PC-3 (cell line): ENCODE measurements around the gene DUSP21. TPM values are rescaled to one million over a fixed set of nuclear protein-coding genes. Genes with fewer than 3 reads are reported as not detected.
"Not testable (repeated sequence)": the region's sequence is repeated elsewhere in the genome, so short reads cannot be mapped to it uniquely, and the experiment has no call there.

Experiments used
- ATAC-seq: fragments of 200-7000 bp; cut with Tn5 transposase; 2 replicates; pipeline ENCODE4 v1.9.1; 2020; ENCODE audit warnings: mild to moderate bottlenecking, moderate library complexity
- BruUV-seq: library from RNA; stranded (reverse); fragments of 400-500 nt; replicated peaks from 2 replicates; lab custom pipeline; 2021; lab: Mats Ljungman, UMichigan
- CTCF ChIA-PET: fragments of 300-600 bp; sonication (Branson Sonifier 250); formaldehyde crosslinking; loops from one replicate; lab custom pipeline; 2022; ENCODE audit warnings: antibody characterized with exemption; lab: Charles Lee
- POLR2A ChIA-PET: fragments of 300-600 bp; sonication (Branson Sonifier 250); formaldehyde crosslinking; loops from one replicate; lab custom pipeline; 2022; ENCODE audit warnings: antibody characterized with exemption; ENCODE audit not compliant: unreplicated experiment; lab: Charles Lee
- DNase-seq: peaks from one replicate; pipeline ENCODE4 v3.0.0-alpha.2; 2015
- H2AFZ ChIP-seq: fragments of 300-600 bp; sonication (generic); 2 replicates; pipeline ENCODE4 v1.6.0; 2016; ENCODE audit warnings: antibody characterized with exemption, low read length
- H3F3A ChIP-seq: fragments of 300-600 bp; sonication (generic); one replicate; pipeline ENCODE4 v1.6.0; 2017; ENCODE audit warnings: antibody characterized with exemption, low read length, control low read depth, mild to moderate bottlenecking; ENCODE audit not compliant: unreplicated experiment
- H3K27ac ChIP-seq: fragments of 300-600 bp; sonication (generic); 2 replicates; pipeline ENCODE4 v1.5.1; 2016; ENCODE audit warnings: mild to moderate bottlenecking, low read length
- H3K27me3 ChIP-seq: fragments of 300-600 bp; sonication (generic); 2 replicates; pipeline ENCODE4 v1.6.1; 2016; ENCODE audit warnings: low read length, mixed read lengths
- H3K36me3 ChIP-seq: fragments of 300-600 bp; sonication (generic); 2 replicates; pipeline ENCODE4 v1.6.1; 2016; ENCODE audit warnings: low read depth, mixed run types, low read length, mixed read lengths
- H3K4me1 ChIP-seq: fragments of 300-600 bp; sonication (generic); 2 replicates; pipeline ENCODE4 v1.5.1; 2016; ENCODE audit warnings: low read length; ENCODE audit not compliant: insufficient read depth
- H3K4me2 ChIP-seq: fragments of 300-600 bp; sonication (generic); 2 replicates; pipeline ENCODE4 v1.6.0; 2016; ENCODE audit warnings: low read length
- H3K4me3 ChIP-seq: fragments of 300-600 bp; sonication (generic); 2 replicates; pipeline ENCODE4 v1.5.1; 2016; ENCODE audit warnings: mild to moderate bottlenecking, low read length, mixed read lengths
- H3K79me2 ChIP-seq: fragments of 300-600 bp; sonication (generic); 2 replicates; pipeline ENCODE4 v1.6.1; 2017; ENCODE audit warnings: low read length, mixed read lengths
- H3K9ac ChIP-seq: fragments of 300-600 bp; sonication (generic); 2 replicates; pipeline ENCODE4 v1.6.0; 2016; ENCODE audit warnings: mild to moderate bottlenecking, low read length
- H3K9me2 ChIP-seq: fragments of 300-600 bp; sonication (generic); replicated peaks from 2 replicates; pipeline ENCODE4 v1.6.1; 2016; ENCODE audit warnings: mixed run types, low read length, mixed read lengths
- H3K9me3 ChIP-seq: fragments of 300-600 bp; sonication (generic); 2 replicates; pipeline ENCODE4 v1.6.1; 2016; ENCODE audit warnings: low read length, mixed read lengths
- H4K20me1 ChIP-seq: fragments of 300-600 bp; sonication (generic); 2 replicates; pipeline ENCODE4 v1.6.1; 2016; ENCODE audit warnings: low read length, mixed read lengths
- CTCF ChIP-seq: fragments of 300-600 bp; sonication (generic); conservative IDR thresholded peaks from 2 replicates; pipeline ENCODE4 v1.5.1; 2017; ENCODE audit warnings: antibody characterized with exemption, low read depth, mild to moderate bottlenecking, low read length
- EZH2 ChIP-seq: fragments of 300-600 bp; sonication (generic); IDR thresholded peaks from one replicate; pipeline ENCODE4 v1.6.1; 2017; ENCODE audit warnings: antibody characterized with exemption, mild to moderate bottlenecking, low read length; ENCODE audit not compliant: unreplicated experiment
- EZH2phosphoT487 ChIP-seq: fragments of 300-600 bp; sonication (generic); IDR thresholded peaks from 2 replicates; pipeline ENCODE4 v1.6.1; 2018; ENCODE audit warnings: mild to moderate bottlenecking, antibody characterized with exemption, low read length, borderline replicate concordance
- intact Hi-C: fragments of 100-400 bp; cut with micrococcal nuclease; formaldehyde crosslinking; loops from 2 replicates; pipeline ENCODE4 v1.9.0; 2023
- total RNA-seq: library from RNA; depleted of rRNA; stranded (reverse); fragments of >200 nt; gene quantifications from 2 replicates; pipeline ENCODE4 v1.2.3, GENCODE V29; 2014

Gene DUSP21
- total RNA-seq, 1 experiment from 2014 or later = not detected

- ATAC-seq (no peak), DNase-seq (no peak)
- Histone ChIP-seq H2AFZ (no peak overlapping the region), H3K9ac (no peak overlapping the region), H3K79me2 (no peaks in the 10 kb centered on the region), H3K4me1 (peaks cover 26% of the 10 kb centered on the region), H3F3A (no peaks in the 10 kb centered on the region), H3K27me3 (no peaks in the 10 kb centered on the region), H3K36me3 (no peaks in the 10 kb centered on the region), H3K9me2 (no peaks in the 10 kb centered on the region), H3K9me3 (no peaks in the 10 kb centered on the region), H4K20me1 (no peaks in the 10 kb centered on the region), H3K4me2 (no peak overlapping the region), H3K4me3 (no peak overlapping the region), H3K27ac (no peak overlapping the region)
- ChIA-PET CTCF (no interaction called here), POLR2A (no interaction called here)
- no peak for TF ChIP-seq EZH2phosphoT487
- no peak for TF ChIP-seq CTCF
- TF ChIP-seq EZH2 = no peak
- BruUV-seq = no TSS peak
- intact Hi-C loops = no loop called here
Observed at GRCh38 chrX:44844204-44844603, 383 bp downstream of the DUSP21 start.

GRCh38 chrX:44850891-44851290 is 7.1 kb downstream of the DUSP21 start:
- ATAC-seq, H2AFZ ChIP-seq, H3K4me3 ChIP-seq, H3K27ac ChIP-seq, H3K9me2 ChIP-seq, H3K27me3 ChIP-seq, H3K9me3 ChIP-seq, intact Hi-C loops, H3K9ac ChIP-seq, BruUV-seq, H3K36me3 ChIP-seq, H3K79me2 ChIP-seq, H4K20me1 ChIP-seq, POLR2A ChIA-PET, H3F3A ChIP-seq: not testable (repeated sequence)
- Histone ChIP-seq H3K4me2 (peak overlapping the region; percentile 7), H3K4me1 (peaks cover 15% of the 10 kb centered on the region)
- DNase-seq = peak; percentile 55
- CTCF ChIA-PET = interaction anchor here (0.6 kb wide), 1 partner anchor 1142 kb away, joined by 4 read pairs; no protein-coding TSS in a partner anchor

GRCh38 chrX:44871114-44871645 is 27.4 kb downstream of the DUSP21 start:
- TF ChIP-seq CTCF (no peak), EZH2 (no peak), EZH2phosphoT487 (no peak)
- Histone ChIP-seq H3K36me3 (no peaks in the 10 kb centered on the region), H4K20me1 (peaks cover 10% of the 10 kb centered on the region), H3K27ac (peak overlapping the region; percentile 81; the same call in 1 of the 2 replicates), H2AFZ (peak overlapping the region; percentile 81), H3F3A (no peaks in the 10 kb centered on the region), H3K4me1 (no peaks in the 10 kb centered on the region), H3K79me2 (peaks cover 49% of the 10 kb centered on the region), H3K9me3 (no peaks in the 10 kb centered on the region), H3K9ac (peak overlapping the region; percentile 97), H3K4me2 (peak overlapping the region; percentile 98), H3K27me3 (no peaks in the 10 kb centered on the region), H3K4me3 (peak overlapping the region; percentile 87), H3K9me2 (no peaks in the 10 kb centered on the region)
- DNase-seq (peak; percentile 39), ATAC-seq (no peak)
- no TSS peak for BruUV-seq
- ChIA-PET POLR2A (no interaction called here), CTCF (interaction anchor here (0.8 kb wide), 1 partner anchor 97 kb away, joined by 7 read pairs; no protein-coding TSS in a partner anchor)
- intact Hi-C loops = loop anchor here (5.0 kb wide), 3 partner anchors 71 to 329 kb away; partner anchors contain the start of gene FUNDC1
